NOMO-1 treated with dmso at 0.1 percent for 144 hours (cell line): ENCODE results near the gene CTIF.
A peak's percentile ranks its signal among the peaks of the same experiment; 100 is the strongest.

ENCODE experiments used
- DNase-seq: peaks from one replicate; lab custom pipeline; 2025; ENCODE audit not compliant: unreplicated experiment; lab: John Stamatoyannopoulos, UW

CTIF gene

GRCh38 chr18:48782381-48782861 is 243.6 kb downstream of the CTIF start:
- DNase-seq = no peak

GRCh38 chr18:48783616-48784520 is 245.0 kb downstream of the CTIF start:
- no peak for DNase-seq

GRCh38 chr18:48784656-48785055 is 245.8 kb downstream of the CTIF start:
- no peak for DNase-seq

DNA sequence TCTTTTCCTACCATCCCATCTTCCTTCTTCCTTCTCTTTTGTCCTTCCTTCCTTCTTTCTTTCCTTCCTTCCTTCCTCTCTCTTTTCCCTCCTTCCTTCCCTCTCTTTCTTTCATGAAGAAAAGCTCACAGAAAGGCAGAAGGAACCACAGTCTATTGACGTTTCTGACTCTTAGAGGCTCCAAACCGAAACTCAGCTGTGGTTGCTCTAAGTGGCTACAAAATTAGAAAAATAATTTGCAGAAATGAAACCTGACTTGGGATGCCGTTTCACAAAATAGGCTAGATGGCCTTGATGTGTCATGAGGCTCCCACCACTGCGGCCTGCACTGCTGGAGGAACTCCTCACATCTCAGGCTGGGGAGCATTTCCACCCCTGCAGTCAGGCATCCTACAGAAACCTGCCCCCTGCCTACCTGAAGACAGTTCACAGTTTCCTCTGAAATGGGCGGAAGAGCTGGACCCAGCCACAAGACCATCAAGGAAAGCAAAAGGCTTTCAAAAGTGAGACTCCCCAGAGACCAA is 246.3 kb downstream of the CTIF start:
- DNase-seq = peak; percentile 86

- no peak for DNase-seq
Measured at GRCh38 chr18:48785736-48786454, 247.1 kb downstream of the CTIF start.

DNA sequence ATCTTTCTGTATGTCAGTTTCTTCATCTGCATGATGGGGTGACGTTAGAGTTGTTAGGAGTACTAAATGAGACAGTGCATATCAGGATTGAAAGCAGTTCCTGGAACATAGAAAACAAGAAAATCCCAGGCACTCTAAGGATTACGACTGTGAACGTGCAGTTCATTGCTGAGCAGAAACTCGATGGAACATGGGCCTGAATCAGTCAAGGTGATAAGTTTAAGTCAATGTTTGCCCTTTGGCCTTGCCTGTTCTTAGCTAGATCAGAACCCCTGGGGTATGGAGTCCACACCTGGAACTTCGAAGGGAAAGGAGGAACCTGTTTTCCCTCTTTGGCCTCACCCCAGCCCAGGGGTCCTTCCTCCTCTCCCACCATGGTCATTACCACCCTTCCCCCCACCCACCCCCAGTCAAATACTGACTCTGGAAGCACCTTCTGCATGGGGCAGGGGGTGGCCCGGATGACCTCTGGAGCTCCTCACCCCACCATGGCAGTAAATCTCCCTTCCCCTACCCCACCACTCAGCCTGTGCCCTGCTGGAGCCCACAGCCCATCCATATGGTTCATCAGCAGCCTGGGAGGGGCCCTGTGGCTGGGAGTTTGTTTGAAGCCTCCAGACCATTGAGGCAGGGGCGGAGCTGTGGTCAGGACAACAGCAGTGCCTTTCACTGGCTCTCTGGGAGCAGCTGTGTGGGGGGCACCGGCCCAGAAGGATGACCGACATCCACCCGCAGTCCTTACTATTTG is 247.8 kb downstream of the CTIF start:
- DNase-seq = no peak

- DNase-seq = no peak
Measured at GRCh38 chr18:48787203-48788151, 248.6 kb downstream of the CTIF start.

GRCh38 chr18:48788373-48788772 is 249.5 kb downstream of the CTIF start:
- no peak for DNase-seq

DNA sequence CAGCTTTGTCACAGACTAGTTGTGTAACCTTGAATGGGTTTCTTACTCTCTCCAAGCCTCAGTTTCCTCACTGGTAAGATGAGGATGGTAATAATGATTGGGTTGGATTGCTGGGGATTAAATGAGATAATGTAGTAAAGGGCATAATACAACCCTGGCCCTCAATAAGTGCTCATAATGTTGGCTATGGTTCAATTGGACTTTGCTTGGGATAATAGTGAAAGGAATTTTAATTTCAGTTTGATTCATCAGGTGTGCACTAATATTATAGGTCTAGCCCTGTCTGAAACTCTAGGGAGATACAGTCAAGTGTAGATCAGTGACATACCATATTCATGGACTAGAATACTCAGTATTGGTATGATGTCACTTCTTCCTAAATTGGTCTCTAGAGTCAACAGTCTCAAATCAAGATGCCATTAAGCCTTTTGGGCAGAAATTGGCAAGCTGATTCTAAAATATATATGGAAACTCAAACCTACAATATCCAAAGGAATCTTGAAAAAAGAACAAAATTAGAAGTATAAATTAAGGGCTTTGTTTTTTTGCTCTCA is 250.5 kb downstream of the CTIF start:
- DNase-seq = no peak

DNA sequence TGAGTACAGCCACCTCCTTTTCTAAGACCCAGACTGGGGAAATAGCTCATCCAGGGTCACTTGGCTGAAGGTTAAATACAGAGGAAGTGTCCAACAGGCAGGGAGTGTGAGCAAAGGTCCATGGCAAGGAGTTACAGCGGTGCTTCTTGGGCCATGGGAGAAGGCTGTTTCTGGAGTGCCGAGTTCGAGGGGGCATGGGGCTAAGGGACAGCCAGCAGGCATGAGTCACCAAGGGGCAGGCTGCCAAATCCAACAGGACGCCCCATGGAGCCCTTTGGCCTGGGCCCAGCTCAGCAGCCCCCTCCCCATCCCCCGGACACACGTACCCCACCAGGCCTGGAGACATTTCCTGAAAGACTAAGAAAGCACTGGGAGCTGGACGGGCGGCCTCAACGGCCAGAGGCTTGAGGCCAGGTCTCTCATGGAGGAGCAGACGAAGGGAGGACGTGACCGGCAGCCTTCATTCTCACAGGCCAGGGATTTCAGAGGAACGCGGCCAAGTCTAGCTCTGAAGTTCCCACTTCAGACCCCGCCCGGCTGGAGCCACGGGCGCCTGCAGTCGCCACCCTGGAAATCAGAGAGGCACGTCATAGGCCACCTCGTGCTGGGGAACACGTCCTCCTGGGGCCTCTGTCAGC is 251.5 kb downstream of the CTIF start:
- no peak for DNase-seq

GRCh38 chr18:48790869-48791635 is 252.2 kb downstream of the CTIF start:
- peak; percentile 26 for DNase-seq

DNA sequence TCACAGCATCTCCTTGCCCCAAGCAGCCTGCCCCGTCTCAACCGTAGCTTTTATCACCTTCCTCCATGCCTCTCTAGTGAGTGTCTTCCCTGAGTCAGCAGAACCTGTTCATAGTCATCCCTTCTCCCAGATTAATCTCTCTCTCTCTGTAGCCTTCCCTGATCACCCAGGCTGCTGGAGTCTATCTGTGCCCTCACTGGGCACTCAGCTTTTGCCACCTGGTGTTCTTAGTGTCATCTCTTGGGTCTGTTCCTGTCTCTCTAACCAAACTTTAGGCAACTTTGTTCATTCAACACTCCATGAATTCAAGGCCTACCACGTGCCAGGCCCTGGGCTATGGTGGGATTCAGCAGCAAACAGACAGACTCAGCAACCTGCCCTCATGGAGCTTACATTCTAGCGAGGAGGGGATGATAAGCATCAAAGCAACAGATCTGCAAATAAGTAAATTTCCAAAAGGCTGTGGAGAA is 252.8 kb downstream of the CTIF start:
- no peak for DNase-seq

- no peak for DNase-seq
Measured at GRCh38 chr18:48792141-48792540, 253.3 kb downstream of the CTIF start.

DNA sequence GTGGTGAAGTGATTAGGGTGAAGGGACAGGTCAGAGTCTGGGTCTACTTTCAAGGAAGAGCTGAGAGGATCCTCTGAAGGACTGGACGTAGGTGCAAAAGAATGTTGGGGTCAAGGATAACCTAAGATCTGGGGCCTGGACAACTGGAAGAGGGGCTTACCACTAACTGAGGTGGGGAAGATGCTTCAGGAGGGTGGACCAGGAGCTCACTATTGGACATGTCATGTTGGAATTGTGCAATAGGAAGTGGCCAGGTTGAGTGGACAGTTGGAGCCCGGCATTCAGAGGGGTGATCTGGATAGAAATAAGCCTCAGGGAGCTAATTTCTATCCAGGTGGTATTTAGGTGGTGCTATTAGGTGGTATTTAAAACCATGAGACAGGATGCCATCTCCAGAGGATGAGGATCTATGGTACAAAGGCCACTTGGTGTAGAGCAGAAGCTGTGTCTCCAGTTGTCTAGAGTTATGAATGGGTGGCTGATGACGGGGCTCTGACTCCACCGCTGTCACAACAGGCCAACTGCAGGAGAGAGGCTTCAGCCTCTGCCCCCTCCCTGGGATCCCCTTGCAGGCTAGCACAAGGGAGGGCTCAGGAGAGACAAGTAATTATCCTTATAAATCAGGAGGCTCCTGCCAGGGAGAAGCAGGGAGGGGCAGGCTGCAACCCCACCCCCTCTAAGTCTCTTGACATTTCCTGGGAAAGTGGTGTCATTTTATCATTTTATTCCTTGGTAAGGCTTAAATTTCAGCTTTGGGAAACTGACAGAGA is 254.0 kb downstream of the CTIF start:
- no peak for DNase-seq

DNA sequence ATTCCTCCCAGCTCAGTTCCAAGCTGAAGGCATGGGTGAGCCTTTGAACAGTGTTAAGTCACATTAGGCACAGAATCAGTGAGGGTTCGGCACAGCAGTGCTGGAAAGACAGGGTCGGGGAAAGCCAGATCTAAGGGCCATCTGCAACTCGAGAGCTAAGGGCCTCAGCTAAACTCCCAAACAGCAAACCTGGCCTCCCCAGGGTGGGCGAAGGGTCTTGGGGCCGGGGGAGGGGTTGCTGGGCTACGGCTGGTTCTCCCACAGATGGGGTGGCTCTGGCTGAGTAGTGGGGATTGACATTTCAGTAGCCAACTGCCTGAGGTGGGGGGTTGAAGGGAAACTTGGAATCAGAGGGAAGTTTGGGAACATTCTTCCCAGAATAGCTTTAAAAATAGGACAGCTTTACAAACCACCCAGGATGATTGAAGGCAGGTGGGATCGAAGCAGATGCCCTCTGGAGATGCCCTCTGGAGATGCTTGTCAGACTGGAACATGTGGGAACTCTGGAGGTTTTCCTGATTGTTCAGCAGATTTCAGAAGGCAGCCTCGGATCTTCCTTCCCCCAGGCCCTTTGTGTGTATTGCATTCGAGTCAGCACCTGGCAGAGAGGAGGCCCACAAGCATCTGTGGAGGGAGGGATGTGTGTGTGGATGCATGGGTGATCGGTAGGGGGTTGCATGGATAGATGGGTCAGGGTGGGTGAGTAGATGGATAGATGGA is 255.6 kb downstream of the CTIF start:
- DNase-seq = no peak

DNA sequence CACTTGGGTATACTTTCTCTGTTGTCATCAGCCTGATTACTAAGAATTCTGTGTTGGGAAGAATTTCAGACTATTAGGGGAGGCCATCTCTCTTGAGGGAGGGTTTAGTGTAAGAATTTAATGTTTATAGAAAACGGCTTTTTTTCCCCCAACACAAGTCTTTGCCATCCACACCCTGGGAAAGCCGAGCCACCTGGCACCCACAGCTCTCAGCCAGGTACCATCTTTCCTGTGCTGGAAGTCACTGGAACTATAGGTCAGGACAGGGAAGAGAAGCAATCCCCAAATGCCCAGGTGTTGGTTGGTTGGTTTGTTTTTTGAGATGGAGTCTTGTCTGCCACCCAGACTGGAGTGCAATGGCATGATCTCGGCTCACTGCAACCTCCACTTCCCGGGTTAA is 256.9 kb downstream of the CTIF start:
- DNase-seq = no peak
